K562 (cell line): ENCODE measurements around the gene RIIAD1. TPM values are rescaled to one million over a fixed set of nuclear protein-coding genes. Genes with fewer than 3 reads are reported as not detected.

Source experiments
- ATF1 ChIP-seq, 2 experiments: fragments of 450-650 bp in 1 of 2; IDR thresholded peaks; 2 replicates each; pipeline ENCODE4 v1.6.1; 2016; ENCODE audit warnings: missing compliant biosample characterization in 1 of 2, missing genetic modification characterization in 1 of 2
- DPF2 ChIP-seq: fragments of 450-650 bp; IDR thresholded peaks from 2 replicates; pipeline ENCODE4 v1.6.1; 2016
- HNRNPH1 ChIP-seq: fragments of 200-400 bp; formaldehyde crosslinking; optimal IDR thresholded peaks from 2 replicates; pipeline ENCODE3; 2017; ENCODE audit warnings: low read depth, mild to moderate bottlenecking, low read length, moderate library complexity
- MBD2 ChIP-seq: sonication (generic); IDR thresholded peaks from 2 replicates; pipeline ENCODE4 v1.6.1; 2016; ENCODE audit warnings: low read depth, borderline replicate concordance
- MECOM ChIP-seq: fragments of 250-450 bp; sonication (Bioruptor Pico); IDR thresholded peaks from 2 replicates; pipeline ENCODE4 v1.8.0; 2022; ENCODE audit warnings: inconsistent platforms
- SMARCA4 ChIP-seq: fragments of 450-650 bp; IDR thresholded peaks from 2 replicates; pipeline ENCODE4 v1.6.1; 2016
- ZNF311 ChIP-seq: fragments of 250-450 bp; sonication (Bioruptor Pico); IDR thresholded peaks from 2 replicates; pipeline ENCODE4 v1.4.0; 2020; ENCODE audit warnings: mild to moderate bottlenecking, moderate library complexity
- ZNF699 ChIP-seq: fragments of 250-450 bp; sonication (Bioruptor Pico); IDR thresholded peaks from 2 replicates; pipeline ENCODE4 v1.8.0; 2021; ENCODE audit warnings: mild to moderate bottlenecking, moderate library complexity; ENCODE audit not compliant: insufficient replicate concordance
- ZNF764 ChIP-seq: fragments of 250-450 bp; sonication (Bioruptor Pico); IDR thresholded peaks from 2 replicates; pipeline ENCODE4 v1.4.0; 2020; ENCODE audit warnings: low read depth, mild to moderate bottlenecking, moderate library complexity
- ZNF785 ChIP-seq: fragments of 250-450 bp; sonication (Bioruptor Pico); IDR thresholded peaks from 2 replicates; pipeline ENCODE4 v1.4.0; 2020; ENCODE audit warnings: mild to moderate bottlenecking
- polyA plus RNA-seq, 8 experiments: library from polyadenylated mRNA; depleted of rRNA in 4 of 8; stranded (reverse) in 5 of 8; unstranded in 3 of 8; fragments of >200 nt; fragmentation: Nextera tagmentation in 2 of 8; fragmentation: Illumina TruSeq in 1 of 8; extraction: Ambion mirVana in 2 of 8; extraction: Trizol in 1 of 8; gene quantifications; 2 replicates each; pipeline versions ENCODE4 v1.2.1 to v1.2.3, GENCODE V29; 2011 to 2014; ENCODE audit warnings: inconsistent platforms in 1 of 8, missing spikeins in 1 of 8
- total RNA-seq, 7 experiments: library from RNA; depleted of rRNA in 6 of 7; stranded (reverse); fragments of >200 nt in 6 of 7; fragmentation: Illumina TruSeq in 2 of 7; extraction: Trizol in 2 of 7; gene quantifications; 2 replicates each; pipeline versions ENCODE4 v1.2.1 to v1.2.3, GENCODE V29; 2011 to 2021; ENCODE audit warnings: low replicate concordance in 1 of 7
- TF ChIP-seq, protein P1 (sequence below): sonication (generic); formaldehyde crosslinking; IDR thresholded peaks from 2 replicates; pipeline ENCODE4 v1.8.1; 2023; ENCODE audit warnings: mild to moderate bottlenecking, missing genetic modification reagents
- TF ChIP-seq, protein P2 (sequence below): fragments of 450-650 bp; conservative IDR thresholded peaks from 2 replicates; pipeline ENCODE4 v1.6.1; 2016; ENCODE audit warnings: missing genetic modification characterization, low read depth, mild to moderate bottlenecking, missing compliant biosample characterization, moderate library complexity
- TF ChIP-seq, protein P3 (sequence below): IDR thresholded peaks from 2 replicates; pipeline ENCODE4 v1.6.1; 2014; ENCODE audit warnings: antibody characterized with exemption
- TF ChIP-seq, protein P4 (sequence below): fragments of 250-450 bp; sonication (Bioruptor Pico); IDR thresholded peaks from 2 replicates; pipeline ENCODE4 v1.5.0; 2020; ENCODE audit warnings: mild to moderate bottlenecking, borderline replicate concordance
- TF ChIP-seq, protein P5 (sequence below): fragments of 250-450 bp; sonication (Bioruptor Pico); IDR thresholded peaks from 2 replicates; pipeline ENCODE4 v1.5.0; 2022; ENCODE audit warnings: mild to moderate bottlenecking
- TF ChIP-seq, protein P6 (sequence below): fragments of 450-650 bp; IDR thresholded peaks from 2 replicates; pipeline ENCODE4 v1.6.1; 2017; ENCODE audit warnings: mild to moderate bottlenecking, moderate library complexity

Gene RIIAD1
- total and polyA plus RNA-seq, 9 of the 15 experiments (the other 6 are each of a cell fraction or from before 2014, with no cell fraction given): not detected

DNA sequence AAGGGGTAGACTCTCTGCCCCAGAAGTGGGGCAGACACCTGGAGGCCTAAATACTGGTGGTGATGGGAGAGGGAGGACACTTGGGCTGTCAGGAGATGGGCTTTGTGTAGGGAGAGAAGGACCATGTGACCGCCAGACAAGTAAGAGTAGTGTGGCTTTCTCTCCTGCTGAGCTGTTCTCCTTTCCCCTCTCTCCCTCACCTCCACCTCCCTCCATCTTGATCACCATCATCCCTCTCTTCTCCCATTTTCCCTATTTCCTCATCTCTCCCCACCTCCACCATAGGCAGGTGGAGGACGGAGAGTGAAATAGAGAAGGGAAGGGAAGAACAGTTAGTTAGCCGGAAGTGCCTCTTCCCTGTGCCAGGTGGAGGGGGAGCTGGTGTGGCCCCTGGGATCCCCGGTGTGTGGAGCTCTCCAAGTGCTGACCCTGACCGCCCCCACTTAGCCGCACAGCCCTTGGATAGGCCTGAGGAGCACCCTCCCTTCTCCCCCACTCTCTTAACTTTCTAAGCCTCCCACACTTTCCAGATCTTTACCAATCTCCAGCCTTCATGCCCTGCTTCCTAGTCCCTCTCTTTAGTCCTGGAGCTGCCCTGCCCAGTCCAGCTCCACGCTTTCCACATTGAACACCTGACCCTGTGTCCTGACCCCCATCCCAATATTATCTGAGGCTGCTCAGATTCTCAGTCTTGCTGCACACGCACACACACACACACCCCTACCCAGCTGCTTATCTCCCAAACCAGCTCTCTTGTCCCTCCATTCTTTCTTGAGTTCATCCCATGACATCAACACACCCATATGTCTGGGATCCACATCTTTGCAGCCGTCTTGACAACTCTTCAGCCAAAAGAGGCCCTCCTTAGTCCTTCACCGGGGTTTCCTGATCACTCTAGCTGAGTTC, 6.2 kb upstream of the RIIAD1 start (continued):
- TF ChIP-seq, protein P1, sequence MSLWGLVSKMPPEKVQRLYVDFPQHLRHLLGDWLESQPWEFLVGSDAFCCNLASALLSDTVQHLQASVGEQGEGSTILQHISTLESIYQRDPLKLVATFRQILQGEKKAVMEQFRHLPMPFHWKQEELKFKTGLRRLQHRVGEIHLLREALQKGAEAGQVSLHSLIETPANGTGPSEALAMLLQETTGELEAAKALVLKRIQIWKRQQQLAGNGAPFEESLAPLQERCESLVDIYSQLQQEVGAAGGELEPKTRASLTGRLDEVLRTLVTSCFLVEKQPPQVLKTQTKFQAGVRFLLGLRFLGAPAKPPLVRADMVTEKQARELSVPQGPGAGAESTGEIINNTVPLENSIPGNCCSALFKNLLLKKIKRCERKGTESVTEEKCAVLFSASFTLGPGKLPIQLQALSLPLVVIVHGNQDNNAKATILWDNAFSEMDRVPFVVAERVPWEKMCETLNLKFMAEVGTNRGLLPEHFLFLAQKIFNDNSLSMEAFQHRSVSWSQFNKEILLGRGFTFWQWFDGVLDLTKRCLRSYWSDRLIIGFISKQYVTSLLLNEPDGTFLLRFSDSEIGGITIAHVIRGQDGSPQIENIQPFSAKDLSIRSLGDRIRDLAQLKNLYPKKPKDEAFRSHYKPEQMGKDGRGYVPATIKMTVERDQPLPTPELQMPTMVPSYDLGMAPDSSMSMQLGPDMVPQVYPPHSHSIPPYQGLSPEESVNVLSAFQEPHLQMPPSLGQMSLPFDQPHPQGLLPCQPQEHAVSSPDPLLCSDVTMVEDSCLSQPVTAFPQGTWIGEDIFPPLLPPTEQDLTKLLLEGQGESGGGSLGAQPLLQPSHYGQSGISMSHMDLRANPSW (CRISPR knock-in tag): no peak
- no peak for TF ChIP-seq ZNF764
- no peak for TF ChIP-seq ZNF785
- TF ChIP-seq SMARCA4: peak; percentile 72
- peak; percentile 87 for TF ChIP-seq DPF2
- TF ChIP-seq, protein P2, sequence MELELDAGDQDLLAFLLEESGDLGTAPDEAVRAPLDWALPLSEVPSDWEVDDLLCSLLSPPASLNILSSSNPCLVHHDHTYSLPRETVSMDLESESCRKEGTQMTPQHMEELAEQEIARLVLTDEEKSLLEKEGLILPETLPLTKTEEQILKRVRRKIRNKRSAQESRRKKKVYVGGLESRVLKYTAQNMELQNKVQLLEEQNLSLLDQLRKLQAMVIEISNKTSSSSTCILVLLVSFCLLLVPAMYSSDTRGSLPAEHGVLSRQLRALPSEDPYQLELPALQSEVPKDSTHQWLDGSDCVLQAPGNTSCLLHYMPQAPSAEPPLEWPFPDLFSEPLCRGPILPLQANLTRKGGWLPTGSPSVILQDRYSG (tag): no peak
- TF ChIP-seq MBD2: no peak
- no peak for TF ChIP-seq ATF1 (CRISPR knock-in tag; IDR thresholded peaks at IDR 0.05)
- TF ChIP-seq ATF1 (tag; IDR thresholded peaks at IDR 0.05): 0 out of 2 replicates have a peak, but pooled peaks have one; percentile 41
- TF ChIP-seq, protein P3, sequence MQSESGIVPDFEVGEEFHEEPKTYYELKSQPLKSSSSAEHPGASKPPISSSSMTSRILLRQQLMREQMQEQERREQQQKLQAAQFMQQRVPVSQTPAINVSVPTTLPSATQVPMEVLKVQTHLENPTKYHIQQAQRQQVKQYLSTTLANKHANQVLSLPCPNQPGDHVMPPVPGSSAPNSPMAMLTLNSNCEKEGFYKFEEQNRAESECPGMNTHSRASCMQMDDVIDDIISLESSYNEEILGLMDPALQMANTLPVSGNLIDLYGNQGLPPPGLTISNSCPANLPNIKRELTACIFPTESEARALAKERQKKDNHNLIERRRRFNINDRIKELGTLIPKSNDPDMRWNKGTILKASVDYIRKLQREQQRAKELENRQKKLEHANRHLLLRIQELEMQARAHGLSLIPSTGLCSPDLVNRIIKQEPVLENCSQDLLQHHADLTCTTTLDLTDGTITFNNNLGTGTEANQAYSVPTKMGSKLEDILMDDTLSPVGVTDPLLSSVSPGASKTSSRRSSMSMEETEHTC: 0 out of 2 replicates have a peak, but pooled peaks have one; percentile 17
- TF ChIP-seq, protein P4, sequence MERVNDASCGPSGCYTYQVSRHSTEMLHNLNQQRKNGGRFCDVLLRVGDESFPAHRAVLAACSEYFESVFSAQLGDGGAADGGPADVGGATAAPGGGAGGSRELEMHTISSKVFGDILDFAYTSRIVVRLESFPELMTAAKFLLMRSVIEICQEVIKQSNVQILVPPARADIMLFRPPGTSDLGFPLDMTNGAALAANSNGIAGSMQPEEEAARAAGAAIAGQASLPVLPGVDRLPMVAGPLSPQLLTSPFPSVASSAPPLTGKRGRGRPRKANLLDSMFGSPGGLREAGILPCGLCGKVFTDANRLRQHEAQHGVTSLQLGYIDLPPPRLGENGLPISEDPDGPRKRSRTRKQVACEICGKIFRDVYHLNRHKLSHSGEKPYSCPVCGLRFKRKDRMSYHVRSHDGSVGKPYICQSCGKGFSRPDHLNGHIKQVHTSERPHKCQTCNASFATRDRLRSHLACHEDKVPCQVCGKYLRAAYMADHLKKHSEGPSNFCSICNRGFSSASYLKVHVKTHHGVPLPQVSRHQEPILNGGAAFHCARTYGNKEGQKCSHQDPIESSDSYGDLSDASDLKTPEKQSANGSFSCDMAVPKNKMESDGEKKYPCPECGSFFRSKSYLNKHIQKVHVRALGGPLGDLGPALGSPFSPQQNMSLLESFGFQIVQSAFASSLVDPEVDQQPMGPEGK (CRISPR knock-in tag): no peak
- TF ChIP-seq, protein P5, sequence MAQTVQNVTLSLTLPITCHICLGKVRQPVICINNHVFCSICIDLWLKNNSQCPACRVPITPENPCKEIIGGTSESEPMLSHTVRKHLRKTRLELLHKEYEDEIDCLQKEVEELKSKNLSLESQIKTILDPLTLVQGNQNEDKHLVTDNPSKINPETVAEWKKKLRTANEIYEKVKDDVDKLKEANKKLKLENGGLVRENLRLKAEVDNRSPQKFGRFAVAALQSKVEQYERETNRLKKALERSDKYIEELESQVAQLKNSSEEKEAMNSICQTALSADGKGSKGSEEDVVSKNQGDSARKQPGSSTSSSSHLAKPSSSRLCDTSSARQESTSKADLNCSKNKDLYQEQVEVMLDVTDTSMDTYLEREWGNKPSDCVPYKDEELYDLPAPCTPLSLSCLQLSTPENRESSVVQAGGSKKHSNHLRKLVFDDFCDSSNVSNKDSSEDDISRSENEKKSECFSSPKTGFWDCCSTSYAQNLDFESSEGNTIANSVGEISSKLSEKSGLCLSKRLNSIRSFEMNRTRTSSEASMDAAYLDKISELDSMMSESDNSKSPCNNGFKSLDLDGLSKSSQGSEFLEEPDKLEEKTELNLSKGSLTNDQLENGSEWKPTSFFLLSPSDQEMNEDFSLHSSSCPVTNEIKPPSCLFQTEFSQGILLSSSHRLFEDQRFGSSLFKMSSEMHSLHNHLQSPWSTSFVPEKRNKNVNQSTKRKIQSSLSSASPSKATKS (CRISPR knock-in tag): no peak
- no peak for TF ChIP-seq ZNF311 (CRISPR knock-in tag)
- TF ChIP-seq MECOM (CRISPR knock-in tag): no peak
- no peak for TF ChIP-seq HNRNPH1
- no peak for TF ChIP-seq ZNF699 (CRISPR knock-in tag)
- TF ChIP-seq, protein P6, sequence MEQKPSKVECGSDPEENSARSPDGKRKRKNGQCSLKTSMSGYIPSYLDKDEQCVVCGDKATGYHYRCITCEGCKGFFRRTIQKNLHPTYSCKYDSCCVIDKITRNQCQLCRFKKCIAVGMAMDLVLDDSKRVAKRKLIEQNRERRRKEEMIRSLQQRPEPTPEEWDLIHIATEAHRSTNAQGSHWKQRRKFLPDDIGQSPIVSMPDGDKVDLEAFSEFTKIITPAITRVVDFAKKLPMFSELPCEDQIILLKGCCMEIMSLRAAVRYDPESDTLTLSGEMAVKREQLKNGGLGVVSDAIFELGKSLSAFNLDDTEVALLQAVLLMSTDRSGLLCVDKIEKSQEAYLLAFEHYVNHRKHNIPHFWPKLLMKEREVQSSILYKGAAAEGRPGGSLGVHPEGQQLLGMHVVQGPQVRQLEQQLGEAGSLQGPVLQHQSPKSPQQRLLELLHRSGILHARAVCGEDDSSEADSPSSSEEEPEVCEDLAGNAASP: no peak
